GM08714 (cell line): ENCODE data around the gene F7.

Experiments used
- H3K4me3 ChIP-seq: fragments of 200-500 bp; sonication (Bioruptor generic); 2 replicates; pipeline ENCODE4 v1.5.1; 2014; ENCODE audit warnings: mild to moderate bottlenecking, low read length, inconsistent platforms
- ZNF274 ChIP-seq: IDR thresholded peaks from 2 replicates; pipeline ENCODE4 v1.6.1; 2012; ENCODE audit warnings: mild to moderate bottlenecking, low read depth, low read length

Gene F7

GRCh38 chr13:113064534-113065405, 40.8 kb upstream of the F7 start:
- no peak for TF ChIP-seq ZNF274

GRCh38 chr13:113065406-113066141, 40.0 kb upstream of the F7 start:
- no peak overlapping the region for H3K4me3 ChIP-seq
- TF ChIP-seq ZNF274, result no peak

More at GRCh38 chr13:113064534-113065405, 40.8 kb upstream of the F7 start:
- H3K4me3 ChIP-seq, result no peak overlapping the region

GRCh38 chr13:113066142-113066455, 39.5 kb upstream of the F7 start:
- no peak overlapping the region for H3K4me3 ChIP-seq
- TF ChIP-seq ZNF274, result no peak

- no peak for TF ChIP-seq ZNF274
- no peak overlapping the region for H3K4me3 ChIP-seq
Measured at GRCh38 chr13:113066746-113067145, 38.8 kb upstream of the F7 start.

- H3K4me3 ChIP-seq, result no peak overlapping the region
- no peak for TF ChIP-seq ZNF274
Measured at GRCh38 chr13:113069861-113070805, 35.5 kb upstream of the F7 start.

- no peak for TF ChIP-seq ZNF274
Measured at GRCh38 chr13:113070855-113071254, 34.7 kb upstream of the F7 start.

GRCh38 chr13:113072376-113072775, 33.2 kb upstream of the F7 start:
- no peak for TF ChIP-seq ZNF274
- no peak overlapping the region for H3K4me3 ChIP-seq

More at GRCh38 chr13:113070855-113071254, 34.7 kb upstream of the F7 start:
- no peak overlapping the region for H3K4me3 ChIP-seq

- H3K4me3 ChIP-seq, result no peak overlapping the region
- TF ChIP-seq ZNF274, result no peak
Measured at GRCh38 chr13:113073942-113074341, 31.6 kb upstream of the F7 start.

GRCh38 chr13:113074401-113074800, 31.2 kb upstream of the F7 start:
- TF ChIP-seq ZNF274, result no peak
- no peak overlapping the region for H3K4me3 ChIP-seq

GRCh38 chr13:113074876-113075275, 30.7 kb upstream of the F7 start:
- TF ChIP-seq ZNF274, result no peak
- H3K4me3 ChIP-seq, result no peak overlapping the region

- no peak for TF ChIP-seq ZNF274
- no peak overlapping the region for H3K4me3 ChIP-seq
Measured at GRCh38 chr13:113075711-113076110, 29.9 kb upstream of the F7 start.

GRCh38 chr13:113076681-113077401, 28.8 kb upstream of the F7 start:
- H3K4me3 ChIP-seq, result no peak overlapping the region
- TF ChIP-seq ZNF274, result no peak

GRCh38 chr13:113077566-113077952, 28.0 kb upstream of the F7 start:
- no peak for TF ChIP-seq ZNF274
- H3K4me3 ChIP-seq, result no peak overlapping the region
